HG02678 (cell line): ENCODE data around the gene HECTD1.
"Not testable (repeated sequence)": the region's sequence is repeated elsewhere in the genome, so short reads cannot be mapped to it uniquely, and the experiment has no call there.

Experiments
- ATAC-seq: cut with Tn5 transposase; IDR thresholded peaks from one replicate; pipeline ENCODE4 v1.9.1; 2021; ENCODE audit warnings: mild to moderate bottlenecking, moderate library complexity; ENCODE audit not compliant: unreplicated experiment

Gene HECTD1

DNA sequence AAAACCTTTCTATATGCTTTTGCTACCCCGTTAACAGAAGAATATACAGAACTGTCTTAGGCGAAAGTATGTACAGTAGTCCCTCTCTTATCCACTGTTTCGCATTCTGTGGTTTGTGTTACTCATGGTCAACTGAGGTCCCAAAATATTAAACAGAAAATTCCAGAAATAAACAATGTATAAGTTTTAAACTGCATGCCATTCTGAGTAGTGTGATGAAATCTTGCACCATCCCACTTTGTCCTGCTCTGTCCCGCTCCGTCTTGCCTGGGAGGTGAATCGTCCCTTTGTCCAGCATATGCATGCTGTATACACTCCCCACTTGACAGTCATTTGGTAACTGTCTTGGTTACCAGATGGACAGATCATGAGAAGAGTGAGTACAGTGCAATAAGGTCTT is 111.3 kb downstream of the HECTD1 start:
- ATAC-seq: no peak

DNA sequence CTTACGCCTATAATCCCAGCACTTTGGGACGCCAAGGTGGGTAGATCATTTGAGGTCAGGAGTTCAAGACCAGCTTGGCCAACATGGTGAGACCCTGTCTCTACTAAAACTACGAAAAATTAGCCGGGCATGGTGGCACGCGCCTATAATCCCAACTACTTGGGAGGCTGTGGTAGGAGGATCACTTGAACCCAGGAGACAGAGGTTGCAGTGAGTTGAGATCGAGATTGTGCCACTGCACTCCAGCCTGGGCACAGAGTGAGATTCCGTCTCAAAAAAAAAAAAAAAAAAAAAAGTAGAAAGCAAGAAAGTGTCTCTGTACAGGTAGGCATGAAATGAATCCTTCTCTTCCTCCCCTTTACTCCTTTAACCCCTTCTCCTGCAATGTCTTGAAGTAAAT is 111.8 kb downstream of the HECTD1 start:
- ATAC-seq: not testable (repeated sequence)

DNA sequence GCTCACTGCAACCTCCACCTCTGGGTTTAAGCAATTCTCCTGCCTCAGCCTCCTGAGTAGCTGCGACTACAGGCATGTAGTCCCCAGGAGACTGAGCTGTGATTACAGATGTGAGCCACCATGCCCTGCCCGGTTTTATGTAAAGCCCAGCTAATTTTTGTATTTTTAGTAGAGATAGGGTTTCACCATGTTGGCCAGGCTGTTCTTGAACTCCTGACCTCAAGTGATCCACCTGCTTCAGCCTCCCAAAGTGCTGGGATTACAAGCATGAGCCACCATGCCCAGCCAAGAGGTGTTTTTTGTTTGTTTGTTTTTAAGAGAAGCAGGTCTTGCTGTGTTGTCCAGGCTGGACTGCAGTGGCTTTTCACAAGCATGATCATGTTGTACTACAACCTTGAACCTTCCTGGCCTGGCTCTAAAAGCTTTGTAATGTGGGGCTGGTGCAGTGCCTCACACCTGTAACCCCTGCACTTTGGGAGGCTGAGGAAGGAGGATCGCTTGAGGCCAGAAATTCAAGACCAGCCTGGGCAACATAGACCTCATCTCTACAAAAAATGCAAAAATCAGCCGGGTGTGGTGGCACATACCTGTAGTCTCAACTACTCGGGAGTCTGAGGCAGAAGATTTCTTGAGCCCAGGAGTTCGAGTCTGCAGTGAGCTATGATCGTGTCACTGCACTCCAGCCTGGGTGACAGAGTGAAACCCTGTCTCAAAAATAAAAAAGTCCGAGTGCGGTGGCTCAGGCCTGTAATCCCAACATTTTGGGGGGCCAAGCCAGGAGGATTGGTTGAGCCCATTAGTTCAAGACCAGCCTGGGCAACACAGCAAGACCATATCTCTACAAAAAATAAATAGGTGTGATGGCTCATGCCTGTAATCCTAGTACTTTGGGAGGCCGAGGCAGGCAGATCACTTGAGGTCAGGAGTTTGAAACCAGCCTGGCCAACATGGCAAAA is 113.4 kb downstream of the HECTD1 start:
- not testable (repeated sequence) for ATAC-seq

DNA sequence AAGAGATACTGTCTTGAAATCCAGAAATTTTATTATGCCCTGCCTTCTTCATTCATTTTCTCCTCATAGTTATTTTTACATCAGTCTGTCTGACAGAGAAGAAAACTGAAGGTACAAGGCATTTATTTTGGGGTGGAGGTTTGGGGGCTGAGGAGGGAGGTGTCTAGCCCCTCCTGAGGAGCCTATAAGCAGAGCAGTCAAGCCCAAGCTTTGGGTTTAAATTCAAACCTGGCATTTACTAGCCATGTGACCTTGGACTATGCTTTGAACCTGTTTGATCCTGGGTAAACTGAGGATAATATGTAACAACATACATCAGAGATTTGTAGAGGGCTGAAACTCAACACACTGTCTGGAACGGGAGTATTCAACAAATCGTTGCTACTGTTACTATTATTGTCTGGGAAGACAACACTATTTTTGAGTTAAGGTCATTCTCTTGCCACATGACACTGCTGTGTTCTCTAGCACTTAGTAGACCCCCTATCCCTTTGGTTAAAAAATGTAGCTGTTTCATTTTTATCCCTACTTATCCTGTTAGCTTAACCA is 115.4 kb downstream of the HECTD1 start:
- ATAC-seq: no peak

DNA sequence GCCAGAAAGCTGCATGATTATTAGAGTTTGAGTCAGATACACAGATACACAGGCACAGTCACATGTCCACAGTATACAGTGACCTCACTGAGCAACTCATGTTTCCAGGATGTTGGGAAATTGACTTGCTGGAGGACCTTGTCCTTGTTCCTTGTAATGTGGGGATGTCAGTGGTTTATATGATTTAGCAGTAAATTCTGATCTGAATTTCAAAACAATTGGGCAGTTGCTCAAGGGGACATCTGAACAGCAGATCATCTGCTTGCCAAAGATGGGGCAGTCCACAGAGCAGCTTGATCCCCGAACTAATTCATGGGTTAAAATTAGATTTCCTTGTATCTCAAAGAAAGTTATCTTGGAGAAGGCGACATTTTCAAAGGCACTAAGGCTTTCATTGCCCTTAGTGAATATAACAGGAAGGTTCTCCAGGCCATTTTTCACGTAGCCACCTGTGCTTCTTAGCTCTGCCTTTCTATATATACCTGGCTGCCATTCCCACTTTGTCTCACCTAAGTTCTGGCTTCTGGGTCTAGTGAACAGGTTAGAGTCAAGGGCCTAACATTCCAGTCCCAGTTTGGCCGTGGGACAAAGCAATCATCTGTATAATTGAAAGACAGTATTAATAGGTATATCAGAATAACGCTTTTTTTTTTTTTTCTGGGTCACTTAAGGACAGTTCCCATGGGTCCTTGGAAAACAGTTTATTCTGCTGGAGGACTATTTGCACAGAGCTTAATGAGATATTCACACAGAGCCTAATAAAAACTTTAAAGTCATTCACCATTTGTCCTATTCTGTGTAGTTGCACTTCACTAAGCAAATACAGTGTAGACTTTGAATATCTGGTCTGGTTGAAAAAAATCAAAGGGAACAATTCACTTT is 116.5 kb downstream of the HECTD1 start:
- no peak for ATAC-seq

DNA sequence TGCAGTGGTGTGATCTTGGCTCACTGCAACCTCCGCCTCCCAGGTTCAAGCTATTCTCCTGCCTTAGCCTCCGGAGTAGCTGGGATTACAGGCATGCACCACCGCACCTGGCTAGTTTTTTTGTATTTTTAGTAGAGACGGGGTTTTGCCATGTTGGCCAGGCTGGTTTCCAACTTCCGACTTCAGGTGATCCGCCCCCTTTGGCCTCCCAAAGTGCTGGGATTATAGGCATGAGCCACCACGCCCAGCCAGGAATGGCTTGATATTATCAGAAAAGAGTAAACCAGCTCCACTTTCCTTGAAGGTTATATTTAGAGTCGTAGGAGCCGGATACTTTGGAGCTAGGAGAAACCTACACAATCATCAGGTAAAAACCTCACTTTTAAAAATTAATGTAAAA is 121.1 kb downstream of the HECTD1 start:
- not testable (repeated sequence) for ATAC-seq

DNA sequence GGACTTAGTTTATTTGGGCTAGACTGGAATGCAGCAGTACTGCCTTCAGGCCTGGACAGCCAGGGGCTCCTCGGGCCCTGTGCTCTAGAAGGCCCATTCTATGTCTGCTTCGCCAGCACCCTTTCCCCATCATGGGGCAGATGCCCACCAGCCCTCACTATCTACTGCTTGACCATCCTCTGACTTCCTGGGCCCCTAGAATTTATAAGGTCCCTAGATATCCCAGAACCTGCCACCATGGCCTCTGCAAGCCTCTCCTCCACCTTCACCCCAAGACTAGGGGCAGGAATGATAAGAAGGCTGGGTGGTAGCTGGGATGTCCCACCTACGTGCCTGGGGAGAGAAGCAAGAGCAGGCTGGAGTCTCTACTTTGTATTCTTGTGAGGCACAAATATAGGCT is 122.6 kb downstream of the HECTD1 start:
- ATAC-seq: no peak

DNA sequence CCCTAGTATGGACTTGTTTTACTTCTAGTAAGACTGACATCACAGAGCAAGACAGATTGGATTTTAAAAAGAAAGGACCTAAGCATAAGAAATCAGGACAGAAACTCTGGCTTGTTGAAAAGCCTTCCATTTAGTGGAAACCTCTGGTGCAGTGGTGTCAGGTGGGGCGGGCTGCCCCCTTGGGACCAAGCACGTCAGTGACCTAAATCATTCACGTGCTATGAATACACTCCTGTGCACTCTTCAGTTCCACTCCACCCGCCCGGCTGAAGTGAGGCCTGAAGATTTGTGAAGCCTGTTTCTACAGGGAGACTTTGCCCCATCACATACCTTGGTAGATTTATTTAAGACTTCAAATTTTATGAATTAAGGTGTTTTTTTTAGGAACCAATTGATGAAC is 123.2 kb downstream of the HECTD1 start:
- ATAC-seq: peak; percentile 84

DNA sequence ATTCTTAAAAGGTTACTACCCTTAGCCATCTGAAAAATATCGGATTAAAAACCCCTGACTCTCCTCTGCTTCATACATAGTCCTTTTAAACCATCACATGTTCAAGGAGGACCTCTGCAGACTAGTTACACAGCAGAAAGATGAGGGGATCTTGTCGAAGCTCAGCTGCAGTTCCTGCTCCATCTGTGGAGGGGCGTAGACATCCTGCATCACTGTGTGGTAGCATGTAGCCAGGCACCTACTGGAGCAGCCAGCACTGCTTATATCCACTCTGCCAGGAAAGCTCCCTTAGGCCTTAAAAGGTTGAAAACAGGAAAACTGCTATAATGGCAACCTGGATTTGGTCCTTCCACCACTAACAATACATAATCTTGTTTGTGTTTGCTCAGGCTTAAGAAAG is 123.8 kb downstream of the HECTD1 start:
- no peak for ATAC-seq

DNA sequence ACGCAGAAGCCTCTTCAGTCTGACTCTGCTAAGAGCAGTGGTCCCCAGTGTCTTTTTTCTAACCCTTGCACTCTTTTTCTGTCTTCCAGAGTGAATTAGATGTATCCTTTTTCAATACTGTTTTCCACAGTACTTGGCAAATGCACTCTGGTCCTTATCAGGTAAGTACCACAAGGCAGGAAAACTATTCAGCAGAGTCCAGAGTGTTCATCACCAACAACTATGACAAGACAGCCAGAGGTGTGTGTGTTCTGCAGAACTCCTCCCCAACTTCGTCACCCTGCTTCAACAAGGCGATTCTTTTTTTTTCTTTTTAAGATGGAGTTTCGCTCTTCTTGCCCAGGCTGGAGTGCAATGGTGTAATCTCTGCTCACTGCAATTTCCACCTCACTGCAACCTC is 127.1 kb downstream of the HECTD1 start:
- ATAC-seq: no peak

DNA sequence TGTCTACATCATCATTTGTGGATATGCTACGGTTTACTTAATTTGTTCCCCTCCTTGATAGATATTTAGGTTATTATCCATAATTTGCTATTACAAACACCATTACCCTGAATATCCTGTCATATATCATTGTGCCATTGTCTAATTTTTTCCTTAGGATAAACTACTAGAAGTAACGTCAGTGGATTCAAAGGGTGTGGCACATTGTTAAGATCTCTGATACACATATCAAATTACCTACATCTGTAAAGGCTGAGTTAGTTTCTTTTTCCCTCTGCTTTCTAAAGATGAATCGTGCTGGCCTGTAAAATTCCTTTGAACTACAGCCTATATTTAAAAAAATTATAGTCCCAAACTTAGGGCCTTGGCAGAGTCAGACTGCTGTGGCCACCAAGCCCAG is 127.5 kb downstream of the HECTD1 start:
- ATAC-seq: no peak

DNA sequence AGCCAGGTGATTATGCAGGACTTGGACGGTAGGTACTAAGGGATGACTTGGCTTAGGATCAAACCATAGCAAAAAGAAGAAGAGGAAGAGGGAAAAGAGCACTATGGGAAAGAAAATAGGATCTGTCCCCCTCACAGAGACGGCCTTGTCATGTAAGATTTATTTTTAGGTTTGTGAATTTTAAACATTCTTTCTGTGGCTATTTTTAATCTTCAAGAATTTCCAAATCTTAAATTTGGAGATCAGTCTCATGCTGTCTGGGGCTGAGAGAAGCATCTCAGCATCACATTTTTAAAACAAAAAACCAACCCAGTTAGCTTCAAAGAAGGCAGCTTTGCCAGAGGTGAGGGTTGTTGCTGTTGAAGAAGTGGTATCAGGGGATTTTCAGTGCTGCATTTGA is 128.8 kb downstream of the HECTD1 start:
- ATAC-seq: no peak

DNA sequence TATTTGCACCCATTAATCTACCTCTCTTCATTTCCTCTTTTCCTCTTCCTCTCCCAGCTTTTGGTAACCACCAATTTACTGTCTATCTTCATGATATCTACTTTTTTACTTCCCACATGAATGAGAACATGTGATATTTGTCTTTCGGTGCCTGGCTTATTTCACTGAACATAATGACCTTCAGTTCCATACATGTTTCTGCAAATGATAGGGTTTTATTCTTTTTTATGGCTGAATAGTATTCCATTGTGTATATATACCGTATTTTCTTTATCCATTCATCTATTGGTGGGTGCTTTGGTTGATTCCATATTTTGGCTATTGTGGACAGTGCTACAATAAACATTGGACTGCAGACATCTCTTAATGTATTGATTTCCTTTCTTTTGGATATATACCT is 132.4 kb downstream of the HECTD1 start:
- no peak for ATAC-seq

DNA sequence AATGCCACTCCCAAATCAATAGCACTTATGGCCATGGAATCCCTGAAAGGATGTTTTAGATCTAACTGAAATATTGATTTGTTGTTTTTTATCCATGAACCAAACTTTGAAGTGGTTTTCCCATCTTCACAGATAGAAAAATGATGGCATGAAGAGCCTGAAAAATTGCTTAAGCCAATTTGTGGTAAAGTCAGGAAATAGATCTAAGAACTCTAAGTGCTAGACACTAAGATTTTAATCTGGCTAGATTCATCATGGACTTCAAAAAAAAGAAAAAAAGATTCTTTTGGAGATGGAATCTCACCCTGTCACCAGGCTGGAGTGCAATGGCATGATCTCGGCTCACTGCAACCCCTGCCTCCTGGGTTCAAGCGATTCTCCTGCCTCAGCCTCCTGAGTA is 136.4 kb downstream of the HECTD1 start:
- no peak for ATAC-seq

DNA sequence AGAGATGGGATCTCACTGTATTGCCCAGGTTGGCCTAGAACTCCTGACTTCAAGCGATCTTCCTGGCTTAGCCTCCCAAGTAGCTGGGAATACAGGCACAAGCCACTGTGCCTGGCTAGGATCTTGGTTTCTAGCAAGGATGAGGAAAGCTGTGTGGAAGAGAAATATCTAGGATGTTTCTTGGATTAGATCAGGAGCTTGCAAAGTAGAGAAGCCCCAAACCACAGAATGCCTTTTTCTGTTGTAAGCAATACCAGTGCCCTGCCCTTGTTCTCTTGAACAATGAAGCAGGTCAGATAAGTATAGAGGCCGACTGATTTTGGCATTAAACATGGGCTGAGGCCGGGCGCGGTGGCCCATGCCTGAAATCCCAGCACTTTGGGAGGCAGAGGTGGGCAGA is 137.2 kb downstream of the HECTD1 start:
- no peak for ATAC-seq

DNA sequence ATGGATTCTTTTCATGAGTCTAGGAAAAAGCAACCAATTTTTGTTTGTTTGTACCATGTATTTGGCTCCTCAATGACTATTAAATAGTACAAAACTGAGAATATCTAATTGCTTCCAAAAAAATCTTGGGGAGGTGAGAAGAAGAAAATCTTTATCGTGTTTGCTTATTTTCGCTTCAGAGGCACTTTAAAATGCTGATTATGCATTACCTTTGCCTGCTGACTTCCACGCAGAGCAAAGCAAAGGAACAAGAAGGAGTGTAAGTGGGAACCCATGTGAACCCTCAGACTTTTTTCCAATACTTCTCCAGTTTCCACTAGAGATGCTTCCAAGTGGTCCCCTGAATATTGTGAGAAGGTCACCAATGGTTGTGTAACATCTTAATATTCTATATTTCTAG is 138.2 kb downstream of the HECTD1 start:
- no peak for ATAC-seq

DNA sequence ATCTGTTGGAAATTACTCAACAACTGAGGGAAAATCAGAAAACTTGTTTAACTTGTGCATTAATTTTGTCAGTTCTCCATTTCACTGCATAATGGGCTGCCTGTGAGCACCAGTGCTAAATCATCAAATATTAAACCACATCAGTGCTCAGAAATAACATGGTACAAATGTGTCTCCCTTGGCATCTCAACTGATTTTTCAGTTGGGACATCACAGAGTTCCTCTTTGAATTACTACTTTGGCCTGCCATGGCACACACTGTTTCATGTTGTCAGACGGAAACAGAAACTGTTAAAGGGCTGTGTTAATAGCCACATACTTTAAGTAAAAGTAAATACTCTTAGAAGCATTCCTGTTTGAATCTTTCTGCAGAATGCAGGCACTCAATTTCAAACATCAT is 139.4 kb downstream of the HECTD1 start:
- no peak for ATAC-seq

DNA sequence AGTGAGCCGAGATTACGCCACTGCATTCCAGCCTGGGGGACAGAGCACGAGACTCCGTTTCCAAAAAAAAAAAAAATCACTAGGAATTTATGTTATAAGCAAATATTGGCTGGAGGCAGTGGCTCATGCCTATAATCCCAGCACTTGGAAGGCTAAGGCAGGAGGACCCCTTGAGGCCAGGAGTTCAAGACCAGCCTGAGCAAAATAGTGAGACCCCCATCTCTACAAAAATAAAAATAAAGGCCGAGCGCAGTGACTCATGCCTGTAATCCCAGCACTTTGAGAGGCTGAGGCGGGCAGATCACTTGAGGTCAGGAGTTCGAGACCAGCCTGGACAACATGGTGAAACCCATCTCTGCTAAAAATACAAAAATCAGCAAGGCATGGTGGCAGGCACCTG is 144.7 kb downstream of the HECTD1 start:
- not testable (repeated sequence) for ATAC-seq

DNA sequence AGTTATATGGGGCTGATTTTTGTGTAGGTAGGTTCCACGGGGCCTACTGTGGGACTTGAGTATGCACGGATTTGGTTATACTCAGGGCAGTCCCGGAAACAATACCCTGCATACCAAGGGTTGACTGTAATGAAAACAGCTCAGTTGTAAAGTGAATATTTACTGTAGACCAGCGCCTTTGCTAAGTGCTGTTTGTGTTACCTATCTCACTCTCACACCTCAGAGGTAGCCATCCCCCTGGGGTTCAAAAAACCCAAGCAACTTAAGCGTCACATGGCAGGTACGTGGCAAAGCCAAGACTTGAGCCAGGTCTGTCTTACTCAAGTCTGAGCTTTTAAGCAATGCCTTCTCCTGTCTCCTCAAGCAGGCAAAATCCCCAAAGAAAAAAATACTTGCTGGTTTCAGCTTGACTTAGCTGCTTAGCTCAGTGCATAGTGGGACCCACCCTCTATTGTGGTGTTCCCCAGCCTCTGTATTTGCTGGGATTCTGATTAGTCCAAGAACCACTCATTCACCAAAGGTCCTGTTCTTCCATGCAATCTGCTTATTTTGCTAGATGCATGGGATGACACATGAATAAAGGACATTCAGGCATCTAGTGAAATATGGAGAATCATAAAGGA is 147.2 kb downstream of the HECTD1 start:
- no peak for ATAC-seq

DNA sequence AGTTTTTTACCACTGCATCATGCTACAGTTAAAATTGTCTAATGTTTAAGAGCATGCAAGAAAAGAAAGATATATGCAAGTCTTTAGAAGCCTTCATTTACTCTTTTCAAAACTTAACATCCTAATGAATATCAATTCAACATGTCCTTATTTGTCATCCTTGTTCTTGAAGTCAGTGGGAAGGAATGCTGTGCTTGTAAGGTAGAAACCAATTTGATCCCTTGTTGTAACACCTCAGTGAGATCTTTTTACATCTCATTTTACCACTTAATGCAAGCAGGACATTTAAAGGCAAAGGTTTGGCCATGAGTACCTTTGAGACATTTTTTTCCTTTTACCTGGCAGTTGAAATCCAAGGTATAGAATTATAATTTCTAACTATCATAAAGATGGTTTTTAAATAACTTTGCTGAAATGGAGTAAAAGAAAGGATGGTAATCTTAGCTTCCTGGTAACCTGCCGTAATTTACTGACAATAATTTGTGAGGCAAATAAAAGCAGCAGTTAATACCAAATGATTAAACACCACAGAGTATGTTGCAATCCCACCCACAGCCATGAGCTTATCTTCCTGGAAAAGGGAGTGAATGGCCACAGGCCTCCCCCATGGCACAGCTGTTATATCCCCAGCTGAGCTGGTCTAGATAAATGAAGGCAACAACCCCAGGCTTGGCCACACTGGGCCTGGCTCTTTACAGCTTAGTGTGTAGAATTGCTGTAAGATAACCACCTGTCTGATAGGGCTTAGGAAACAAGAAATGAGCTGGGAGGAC is 148.3 kb downstream of the HECTD1 start:
- ATAC-seq: no peak
